ENCODE measurements around the gene CHIC2.

The CHIC2 gene

DNA sequence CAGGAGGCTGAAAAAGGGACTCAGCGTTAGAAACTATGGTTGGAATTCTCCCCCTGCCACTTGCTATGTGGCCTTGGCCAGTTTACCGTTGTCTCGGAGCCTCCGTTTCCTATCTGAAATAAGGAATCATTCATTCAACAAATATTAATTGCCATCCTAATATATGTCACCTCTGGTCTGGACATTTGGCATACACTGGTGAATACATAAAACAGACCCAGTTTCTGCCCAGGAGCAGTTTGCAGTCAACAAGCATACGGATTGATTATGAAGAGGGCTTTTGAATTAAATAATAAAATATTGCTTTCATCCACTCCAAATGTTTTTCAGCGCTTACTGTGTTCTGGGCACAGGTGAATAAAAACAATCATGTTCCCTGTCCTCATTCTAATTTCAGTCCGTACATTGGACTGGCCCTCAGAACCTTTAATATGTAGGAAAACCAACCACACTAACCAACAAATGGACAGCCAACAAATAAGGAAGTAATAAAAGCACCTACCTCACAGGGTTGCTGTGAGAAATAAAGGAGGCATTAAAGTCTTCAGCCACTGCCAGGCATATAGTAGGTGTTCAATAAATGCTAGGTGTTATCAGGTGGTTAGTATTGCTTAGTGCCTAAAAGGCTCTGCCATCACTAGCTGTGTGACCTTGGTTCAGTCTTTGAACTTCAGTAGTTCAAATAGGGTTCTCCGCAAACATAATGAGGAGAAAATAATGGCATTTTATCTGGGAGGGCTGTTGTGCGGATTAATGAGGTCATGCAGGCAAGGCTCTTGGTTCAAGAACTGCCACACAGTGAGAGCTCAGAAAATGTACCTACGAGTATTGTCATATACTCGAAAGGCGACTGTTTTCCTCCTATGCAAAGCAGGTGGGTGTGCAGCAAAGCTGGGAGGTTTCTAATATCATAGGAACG lies 28.3 kb upstream of the CHIC2 start:
- Histone ChIP-seq H3K18ac (ENCODE audit: low read length) (no peak overlapping the region), H3K27me3 (ENCODE audit: control insufficient read depth in 3 of 3, insufficient read depth in 3 of 3, low read depth in 1 of 3, low read length in 3 of 3) (peaks cover 25 to 93% (median 69%) of the 10 kb centered on the region in 3 experiments), H3K9ac (ENCODE audit: low read depth, low read length, poor library complexity) (peak overlapping the region; percentile 24), H3K9me3 (replicated peaks in 1 of 2; ENCODE audit: control insufficient read depth in 2 of 2, insufficient read depth in 1 of 2, low read depth in 1 of 2, low read length in 2 of 2) (peaks cover 0 to 2% of the 10 kb centered on the region in 2 donors), H2AFZ (ENCODE audit: low read length) (peak overlapping the region; percentile 77), H2AK5ac (ENCODE audit: low read depth, low read length) (no peak overlapping the region), H3K14ac (ENCODE audit: low read length) (no peak overlapping the region), H2BK120ac (ENCODE audit: low read depth, low read length) (no peak overlapping the region), H2BK12ac (ENCODE audit: low read length) (no peak overlapping the region), H3K27ac (replicated peaks; ENCODE audit: low read length) (no peak overlapping the region), H3K4me2 (ENCODE audit: insufficient read depth, low read length, poor library complexity, severe bottlenecking) (peak overlapping the region; percentile 64), H3K4me1 (ENCODE audit: control insufficient read depth in 2 of 2, insufficient read depth in 1 of 2, low read depth in 1 of 2, low read length in 2 of 2) (peaks cover 16 to 17% of the 10 kb centered on the region in 2 donors), H2BK5ac (ENCODE audit: low read length) (peak overlapping the region; percentile 76), H3K79me1 (ENCODE audit: low read depth, low read length) (no peaks in the 10 kb centered on the region), H3K4ac (ENCODE audit: low read length) (no peak overlapping the region), H3K4me3 (ENCODE audit: low read length in 2 of 2) (peak overlapping the region; percentile 22 to 71), H2BK15ac (ENCODE audit: low read length) (no peak overlapping the region), H3K23ac (ENCODE audit: low read depth, low read length, poor library complexity) (no peak overlapping the region), H4K8ac (ENCODE audit: low read depth, low read length) (no peak overlapping the region), H3K36me3 (replicated peaks in 1 of 2; ENCODE audit: control insufficient read depth in 2 of 2, insufficient read depth in 2 of 2, low read length in 2 of 2) (no peaks in the 10 kb centered on the region), H4K91ac (ENCODE audit: low read depth, low read length, poor library complexity) (no peak overlapping the region)
- no CpG with 5 or more reads among the region's 13 CpGs for WGBS, 2 donors (ENCODE audit: extremely low coverage in 2 of 2, insufficient read length in 2 of 2, insufficient replicate concordance in 1 of 2)
- DNase-seq (ENCODE audit: low spot score) = no peak

DNA sequence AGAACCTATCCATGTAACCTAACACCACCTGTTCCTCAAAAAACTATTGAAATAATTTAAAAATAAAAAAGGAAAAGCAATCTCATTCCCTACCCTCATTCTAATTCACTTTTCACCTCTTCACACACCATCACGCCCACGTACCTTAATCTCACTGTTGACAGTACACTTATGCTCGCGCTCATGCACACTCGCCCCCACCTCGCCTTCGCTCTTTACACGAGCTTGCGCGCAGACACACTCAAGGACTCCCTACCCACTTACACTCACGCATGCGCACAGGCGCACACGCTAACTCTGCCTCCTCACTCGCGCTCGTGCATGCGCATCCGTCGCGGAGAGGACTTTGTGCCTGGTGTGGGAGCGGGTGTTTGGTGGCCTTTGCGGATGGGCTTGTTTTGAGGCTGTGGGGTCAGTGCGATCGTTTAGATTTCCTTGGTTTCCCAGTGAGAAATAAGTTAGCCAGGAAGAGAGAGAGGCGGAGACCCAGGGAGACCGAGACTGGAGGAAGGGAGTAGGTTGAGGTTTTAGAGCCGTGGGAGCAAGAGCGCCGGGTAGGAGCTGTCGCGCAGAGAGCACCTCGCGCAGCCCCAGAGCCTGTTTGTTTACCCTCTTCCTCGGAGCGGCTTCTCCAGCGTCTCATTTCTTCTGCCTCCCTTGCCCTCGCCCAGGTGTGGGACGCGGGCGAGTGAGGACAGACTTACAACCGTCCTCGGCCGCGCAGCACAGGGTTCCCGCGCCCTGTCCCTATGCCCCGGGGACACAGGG lies 27.4 kb upstream of the CHIC2 start:
- H3K14ac ChIP-seq (ENCODE audit: low read length) = no peak overlapping the region

DNA sequence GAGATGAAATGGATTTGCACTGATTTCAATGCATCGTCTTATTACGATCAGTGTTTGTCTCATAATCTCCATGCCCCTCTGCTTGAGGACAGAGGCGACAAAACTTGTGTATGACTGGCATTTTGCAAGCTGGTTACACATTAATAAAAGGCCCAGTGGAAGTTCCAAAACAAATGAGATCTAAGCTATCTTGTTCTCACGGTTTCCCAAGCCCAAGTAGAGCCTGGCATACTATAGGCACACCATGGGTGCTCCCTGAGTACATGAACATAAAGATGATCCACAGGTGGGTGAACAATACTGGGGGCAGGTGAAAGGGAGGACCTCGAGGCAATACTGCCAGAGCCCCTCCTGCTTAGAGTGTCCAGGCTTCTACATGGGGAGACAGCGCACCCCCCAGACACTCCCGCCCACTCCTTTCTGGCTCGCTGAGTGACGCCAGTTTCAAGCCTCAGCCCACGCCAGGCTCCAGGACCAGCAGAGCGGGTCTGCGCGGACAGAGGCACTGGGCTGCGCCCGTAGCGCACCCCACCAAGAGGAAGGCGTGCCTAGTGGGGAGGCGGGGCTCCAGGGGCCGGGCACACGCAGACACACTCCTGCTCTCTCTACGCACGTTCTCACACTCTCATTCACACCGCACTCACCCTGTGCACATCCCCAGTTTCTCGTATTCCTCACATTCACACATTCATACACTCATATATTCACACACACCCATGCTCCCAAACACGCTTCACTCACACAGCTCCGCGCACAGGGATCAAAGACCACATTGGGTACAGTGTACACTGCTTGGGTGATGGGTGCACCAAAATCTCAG lies 26.6 kb upstream of the CHIC2 start:
- Histone ChIP-seq H2AK5ac (ENCODE audit: low read depth, low read length) (no peak overlapping the region), H3K27me3 (ENCODE audit: control insufficient read depth in 3 of 3, insufficient read depth in 3 of 3, low read depth in 1 of 3, low read length in 3 of 3) (peaks cover 21 to 93% (median 52%) of the 10 kb centered on the region in 3 experiments), H3K36me3 (replicated peaks in 1 of 2; ENCODE audit: control insufficient read depth in 2 of 2, insufficient read depth in 2 of 2, low read length in 2 of 2) (no peaks in the 10 kb centered on the region), H3K4me3 (ENCODE audit: low read length in 2 of 2) (peak overlapping the region in 1 of 2 donors; percentile 53), H3K4ac (ENCODE audit: low read length) (no peak overlapping the region), H3K23ac (ENCODE audit: low read depth, low read length, poor library complexity) (no peak overlapping the region), H4K8ac (ENCODE audit: low read depth, low read length) (no peak overlapping the region), H4K91ac (ENCODE audit: low read depth, low read length, poor library complexity) (no peak overlapping the region), H3K27ac (replicated peaks; ENCODE audit: low read length) (no peak overlapping the region), H2BK120ac (ENCODE audit: low read depth, low read length) (no peak overlapping the region), H2BK5ac (ENCODE audit: low read length) (no peak overlapping the region), H3K4me1 (ENCODE audit: control insufficient read depth in 2 of 2, insufficient read depth in 1 of 2, low read depth in 1 of 2, low read length in 2 of 2) (peaks cover 10 to 12% of the 10 kb centered on the region in 2 donors), H3K9ac (ENCODE audit: low read depth, low read length, poor library complexity) (no peak overlapping the region), H3K4me2 (ENCODE audit: insufficient read depth, low read length, poor library complexity, severe bottlenecking) (peak overlapping the region; percentile 54), H2AFZ (ENCODE audit: low read length) (no peak overlapping the region), H3K18ac (ENCODE audit: low read length) (peak overlapping the region; percentile 2), H2BK12ac (ENCODE audit: low read length) (no peak overlapping the region), H3K9me3 (replicated peaks in 1 of 2; ENCODE audit: control insufficient read depth in 2 of 2, insufficient read depth in 1 of 2, low read depth in 1 of 2, low read length in 2 of 2) (peaks cover 0 to 2% of the 10 kb centered on the region in 2 donors), H3K79me1 (ENCODE audit: low read depth, low read length) (no peaks in the 10 kb centered on the region), H3K14ac (ENCODE audit: low read length) (no peak overlapping the region), H2BK15ac (ENCODE audit: low read length) (no peak overlapping the region)
- DNase-seq (ENCODE audit: low spot score) = no peak
- WGBS, 2 donors (ENCODE audit: extremely low coverage in 2 of 2, insufficient read length in 2 of 2, insufficient replicate concordance in 1 of 2) = no CpG with 5 or more reads among the region's 27 CpGs

More for the DNA sequence above, 27.4 kb upstream of the CHIC2 start:
- H3K23ac ChIP-seq (ENCODE audit: low read depth, low read length, poor library complexity) = peak overlapping the region; percentile 70
- peaks cover 0 to 2% of the 10 kb centered on the region in 2 donors for H3K9me3 ChIP-seq (replicated peaks in 1 of 2; ENCODE audit: control insufficient read depth in 2 of 2, insufficient read depth in 1 of 2, low read depth in 1 of 2, low read length in 2 of 2)
- no CpG with 5 or more reads among the region's 48 CpGs for WGBS, 2 donors (ENCODE audit: extremely low coverage in 2 of 2, insufficient read length in 2 of 2, insufficient replicate concordance in 1 of 2)
- H3K4me2 ChIP-seq (ENCODE audit: insufficient read depth, low read length, poor library complexity, severe bottlenecking) = peak overlapping the region; percentile 64
- no peak overlapping the region for H4K91ac ChIP-seq (ENCODE audit: low read depth, low read length, poor library complexity)
- H4K8ac ChIP-seq (ENCODE audit: low read depth, low read length) = no peak overlapping the region
- H3K27ac ChIP-seq (replicated peaks; ENCODE audit: low read length) = no peak overlapping the region
- H3K27me3 ChIP-seq (ENCODE audit: control insufficient read depth in 3 of 3, insufficient read depth in 3 of 3, low read depth in 1 of 3, low read length in 3 of 3) = peaks cover 25 to 93% (median 60%) of the 10 kb centered on the region in 3 experiments
- peak overlapping the region; percentile 76 for H2BK5ac ChIP-seq (ENCODE audit: low read length)
- H3K4ac ChIP-seq (ENCODE audit: low read length) = no peak overlapping the region
- H3K36me3 ChIP-seq (replicated peaks in 1 of 2; ENCODE audit: control insufficient read depth in 2 of 2, insufficient read depth in 2 of 2, low read length in 2 of 2) = no peaks in the 10 kb centered on the region
- H2AFZ ChIP-seq (ENCODE audit: low read length) = peak overlapping the region; percentile 77
- no peak overlapping the region for H2BK120ac ChIP-seq (ENCODE audit: low read depth, low read length)
- H3K9ac ChIP-seq (ENCODE audit: low read depth, low read length, poor library complexity) = peak overlapping the region; percentile 82
- peak overlapping the region; percentile 41 for H3K18ac ChIP-seq (ENCODE audit: low read length)
- H2AK5ac ChIP-seq (ENCODE audit: low read depth, low read length) = no peak overlapping the region
- DNase-seq (ENCODE audit: low spot score) = no peak
- H3K79me1 ChIP-seq (ENCODE audit: low read depth, low read length) = no peaks in the 10 kb centered on the region
- peak overlapping the region; percentile 59 for H2BK12ac ChIP-seq (ENCODE audit: low read length)
- H2BK15ac ChIP-seq (ENCODE audit: low read length) = no peak overlapping the region
- peak overlapping the region; percentile 22 to 71 for H3K4me3 ChIP-seq (ENCODE audit: low read length in 2 of 2)
- peaks cover 16 to 17% of the 10 kb centered on the region in 2 donors for H3K4me1 ChIP-seq (ENCODE audit: control insufficient read depth in 2 of 2, insufficient read depth in 1 of 2, low read depth in 1 of 2, low read length in 2 of 2)

Data from neuronal stem cell (in vitro differentiated cells).